ENCODE data around the gene NEK10.

DNA sequence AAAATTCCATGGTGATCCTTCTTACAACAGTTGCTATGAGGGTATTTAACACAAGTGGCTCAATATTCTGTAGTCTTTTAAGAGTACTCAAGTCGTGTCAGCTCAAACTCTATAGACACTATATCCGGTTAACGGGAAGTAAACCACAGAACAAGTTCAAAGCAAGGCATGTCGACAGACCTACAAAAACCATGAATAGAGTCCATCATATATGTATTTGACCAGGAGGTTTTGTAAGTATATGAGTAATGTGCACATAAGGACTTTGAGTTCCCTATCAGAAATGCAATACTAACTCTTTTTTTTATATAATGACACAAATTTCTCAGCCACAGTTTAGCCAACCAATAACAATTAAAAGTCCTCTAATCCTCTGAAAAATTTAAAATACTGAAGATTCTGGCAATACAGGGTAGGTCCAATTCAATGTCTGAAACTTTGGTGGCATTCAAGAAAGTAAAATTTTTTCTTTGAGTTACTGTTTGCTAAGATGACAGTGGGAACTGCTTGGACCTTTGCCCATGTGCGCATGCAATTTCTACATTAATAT lies 93.7 kb downstream of the NEK10 start:
- TF ChIP-seq, protein P1, sequence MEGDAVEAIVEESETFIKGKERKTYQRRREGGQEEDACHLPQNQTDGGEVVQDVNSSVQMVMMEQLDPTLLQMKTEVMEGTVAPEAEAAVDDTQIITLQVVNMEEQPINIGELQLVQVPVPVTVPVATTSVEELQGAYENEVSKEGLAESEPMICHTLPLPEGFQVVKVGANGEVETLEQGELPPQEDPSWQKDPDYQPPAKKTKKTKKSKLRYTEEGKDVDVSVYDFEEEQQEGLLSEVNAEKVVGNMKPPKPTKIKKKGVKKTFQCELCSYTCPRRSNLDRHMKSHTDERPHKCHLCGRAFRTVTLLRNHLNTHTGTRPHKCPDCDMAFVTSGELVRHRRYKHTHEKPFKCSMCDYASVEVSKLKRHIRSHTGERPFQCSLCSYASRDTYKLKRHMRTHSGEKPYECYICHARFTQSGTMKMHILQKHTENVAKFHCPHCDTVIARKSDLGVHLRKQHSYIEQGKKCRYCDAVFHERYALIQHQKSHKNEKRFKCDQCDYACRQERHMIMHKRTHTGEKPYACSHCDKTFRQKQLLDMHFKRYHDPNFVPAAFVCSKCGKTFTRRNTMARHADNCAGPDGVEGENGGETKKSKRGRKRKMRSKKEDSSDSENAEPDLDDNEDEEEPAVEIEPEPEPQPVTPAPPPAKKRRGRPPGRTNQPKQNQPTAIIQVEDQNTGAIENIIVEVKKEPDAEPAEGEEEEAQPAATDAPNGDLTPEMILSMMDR (IDR thresholded peaks at IDR 0.05) = no peak
- TF ChIP-seq POLR2A (IDR thresholded peaks at IDR 0.05) = no peak
